ENCODE measurements around the gene TRIP12.

Gene TRIP12

DNA sequence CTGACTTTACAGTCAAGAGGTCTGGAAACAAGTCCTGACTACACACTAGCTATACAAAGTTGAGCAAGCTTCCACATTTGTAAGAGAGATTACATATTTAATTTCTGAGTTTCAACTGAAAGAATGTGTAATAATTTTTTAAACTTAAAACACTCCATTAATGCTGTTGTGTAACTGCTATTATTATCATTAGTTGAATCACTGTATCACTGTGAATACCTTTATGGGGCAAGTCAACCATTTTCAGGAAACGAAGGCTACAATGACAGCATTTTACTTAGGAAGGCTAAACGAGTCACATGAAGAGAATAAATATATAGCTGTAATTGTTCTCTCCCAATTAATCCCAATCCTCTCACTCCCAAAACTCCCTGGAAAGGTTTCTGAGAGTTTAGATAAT, 46.3 kb downstream of the TRIP12 start:
- Mint-ChIP-seq H3K4me1 (peaks cover 15% of the 10 kb centered on the region), H3K4me3 (no peak overlapping the region), H3K27ac (peak overlapping the region; percentile 10), H3K36me3 (peaks cover 17% of the 10 kb centered on the region), H3K27me3 (no peaks in the 10 kb centered on the region), H3K9me3 (no peaks in the 10 kb centered on the region)
- DNase-seq (ENCODE audit: low spot score in 2 of 2) (no peak), ATAC-seq (ENCODE audit: low read depth) (no peak)

DNA sequence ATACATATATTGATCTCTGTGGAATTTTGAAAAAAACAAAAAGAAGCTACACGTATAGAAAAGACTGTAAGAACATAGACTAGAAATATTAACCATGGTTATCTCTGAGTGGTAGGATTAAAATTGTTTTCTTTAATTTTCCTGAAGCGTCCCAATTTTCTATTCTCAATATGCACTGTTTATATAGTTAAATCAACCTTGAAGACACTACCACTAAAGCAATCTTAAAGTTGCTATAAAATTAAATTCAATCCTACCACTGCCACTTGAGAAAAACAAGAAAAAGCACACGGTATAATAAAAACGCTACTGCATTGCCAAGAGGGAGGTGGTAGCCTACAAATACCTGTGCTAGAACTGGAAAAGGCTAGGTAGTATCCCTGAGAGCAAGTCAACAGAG, 47.2 kb downstream of the TRIP12 start:
- no peaks in the 10 kb centered on the region for H3K27me3 Mint-ChIP-seq
- no peaks in the 10 kb centered on the region for H3K9me3 Mint-ChIP-seq
- H3K4me3 Mint-ChIP-seq = no peak overlapping the region
- ATAC-seq (ENCODE audit: low read depth) (no peak), DNase-seq (ENCODE audit: low spot score in 2 of 2) (no peak)
- H3K4me1 Mint-ChIP-seq = peaks cover 23% of the 10 kb centered on the region
- peaks cover 22% of the 10 kb centered on the region for H3K36me3 Mint-ChIP-seq
- H3K27ac Mint-ChIP-seq = peak overlapping the region; percentile 10

DNA sequence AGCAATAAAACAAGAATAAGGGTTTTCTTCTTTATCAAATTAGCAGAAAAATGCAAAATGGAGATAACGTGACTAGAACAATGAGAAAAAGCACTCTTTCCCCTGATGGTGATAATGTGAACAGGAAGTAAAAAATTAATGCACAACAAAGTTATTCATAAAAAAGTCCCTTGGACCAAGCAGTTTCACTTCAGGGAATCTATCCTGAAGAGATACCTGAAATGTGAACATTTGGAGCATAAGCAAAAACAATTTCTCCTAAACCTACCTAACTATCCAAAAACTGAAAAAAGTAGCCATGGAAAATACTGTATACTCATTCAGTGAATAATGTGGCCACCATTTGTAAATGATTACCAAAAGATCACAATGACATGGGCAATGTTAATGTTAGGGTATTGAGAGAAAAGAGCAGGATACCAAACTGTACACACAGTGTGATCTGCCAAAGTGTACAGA, 48.7 kb downstream of the TRIP12 start:
- H3K4me3 Mint-ChIP-seq = no peak overlapping the region

DNA sequence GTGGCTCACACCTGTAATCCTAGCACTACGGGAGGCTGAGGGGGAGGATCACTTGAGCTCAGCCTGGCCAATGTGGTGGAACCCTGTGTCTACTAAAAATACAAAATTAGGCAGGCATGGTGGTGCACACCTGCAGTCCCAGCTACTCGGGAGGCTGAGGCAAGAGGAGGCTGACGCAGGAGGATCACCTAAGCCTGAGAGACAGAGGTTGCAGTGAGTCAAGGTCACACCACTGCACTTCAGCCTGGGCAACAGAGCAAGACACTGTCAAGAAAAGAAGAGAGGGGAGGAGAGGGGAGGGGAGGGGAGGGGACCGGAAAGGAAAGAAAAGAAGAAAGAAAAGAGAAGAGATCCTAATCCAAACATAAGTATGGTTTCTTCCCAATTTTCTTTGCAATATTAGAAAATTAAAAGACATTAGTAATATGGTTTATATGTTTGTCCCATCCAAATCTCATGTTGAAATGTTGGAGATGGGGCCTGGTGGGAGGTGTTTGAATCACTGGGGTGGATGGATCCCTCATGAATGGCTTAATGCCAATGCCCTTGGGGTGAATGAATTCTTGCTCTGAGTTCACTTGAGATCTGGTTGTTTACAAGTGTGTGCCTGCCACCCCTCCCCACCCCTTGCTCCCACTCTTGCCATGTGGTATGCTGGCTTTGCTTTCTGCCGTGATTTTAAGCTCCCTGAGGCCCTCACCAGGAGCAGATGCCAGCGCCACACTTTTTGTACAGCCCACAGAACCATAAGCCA, 50.7 kb downstream of the TRIP12 start:
- Mint-ChIP-seq H3K4me3 (no peak overlapping the region), H3K9me3 (no peaks in the 10 kb centered on the region), H3K4me1 (peaks cover 30% of the 10 kb centered on the region), H3K27ac (no peak overlapping the region), H3K36me3 (peaks cover 25% of the 10 kb centered on the region), H3K27me3 (no peaks in the 10 kb centered on the region)
- DNase-seq (ENCODE audit: low spot score in 2 of 2) (no peak), ATAC-seq (ENCODE audit: low read depth) (no peak)

More for the DNA sequence above, 48.7 kb downstream of the TRIP12 start:
- Mint-ChIP-seq H3K36me3 (peaks cover 25% of the 10 kb centered on the region), H3K4me1 (peaks cover 30% of the 10 kb centered on the region), H3K9me3 (no peaks in the 10 kb centered on the region), H3K27ac (peak overlapping the region; percentile 74), H3K27me3 (no peaks in the 10 kb centered on the region)
- no peak for DNase-seq (ENCODE audit: low spot score in 2 of 2)
- ATAC-seq (ENCODE audit: low read depth) = peak; percentile 48

DNA sequence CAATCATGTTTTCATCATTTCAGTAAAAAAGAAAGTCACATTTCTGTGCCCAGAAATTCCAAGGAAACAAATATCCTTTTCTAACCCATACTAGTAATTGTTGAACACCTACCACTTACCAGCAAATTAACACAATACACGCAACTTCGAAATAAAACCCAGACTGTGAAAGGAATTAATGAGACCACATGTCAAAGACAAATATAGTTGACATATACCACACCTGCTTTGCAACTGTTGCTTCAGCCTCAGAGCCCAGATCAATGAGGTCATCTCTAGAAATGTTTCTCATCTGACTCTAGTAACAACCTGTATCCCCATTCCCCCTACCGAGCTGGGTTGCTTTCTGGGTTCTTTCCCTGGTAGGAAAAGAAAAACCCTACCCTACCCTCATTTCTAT, 52.6 kb downstream of the TRIP12 start:
- peaks cover 31% of the 10 kb centered on the region for H3K4me1 Mint-ChIP-seq
- no peaks in the 10 kb centered on the region for H3K9me3 Mint-ChIP-seq
- ATAC-seq (ENCODE audit: low read depth) (no peak), DNase-seq (ENCODE audit: low spot score in 2 of 2) (no peak)
- peak overlapping the region; percentile 58 for H3K27ac Mint-ChIP-seq
- no peak overlapping the region for H3K4me3 Mint-ChIP-seq
- no peaks in the 10 kb centered on the region for H3K27me3 Mint-ChIP-seq
- peaks cover 22% of the 10 kb centered on the region for H3K36me3 Mint-ChIP-seq

DNA sequence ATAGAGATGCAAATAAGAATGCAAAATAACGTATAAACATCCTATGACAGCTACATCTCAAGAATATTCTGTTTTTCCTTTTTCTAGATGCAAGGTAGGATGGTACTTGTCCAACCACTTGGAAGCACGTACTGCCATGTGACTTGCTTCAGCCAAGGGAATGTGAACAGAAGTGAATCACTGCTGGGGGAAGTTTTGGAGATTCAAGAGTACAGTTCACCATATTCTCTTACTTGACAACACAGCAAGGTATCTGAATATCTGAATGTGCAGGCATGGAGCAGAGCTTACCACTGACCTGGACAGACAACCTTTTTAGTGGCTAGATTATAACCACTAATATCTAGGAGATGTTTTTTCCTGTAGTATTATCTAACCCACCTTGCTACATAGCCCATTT, 53.0 kb downstream of the TRIP12 start:
- ATAC-seq (ENCODE audit: low read depth) (no peak), DNase-seq (ENCODE audit: low spot score in 2 of 2) (no peak)
- no peaks in the 10 kb centered on the region for H3K27me3 Mint-ChIP-seq
- H3K4me3 Mint-ChIP-seq = no peak overlapping the region
- H3K36me3 Mint-ChIP-seq = peaks cover 22% of the 10 kb centered on the region
- peak overlapping the region; percentile 17 for H3K27ac Mint-ChIP-seq
- H3K4me1 Mint-ChIP-seq = peaks cover 30% of the 10 kb centered on the region
- H3K9me3 Mint-ChIP-seq = no peaks in the 10 kb centered on the region

DNA sequence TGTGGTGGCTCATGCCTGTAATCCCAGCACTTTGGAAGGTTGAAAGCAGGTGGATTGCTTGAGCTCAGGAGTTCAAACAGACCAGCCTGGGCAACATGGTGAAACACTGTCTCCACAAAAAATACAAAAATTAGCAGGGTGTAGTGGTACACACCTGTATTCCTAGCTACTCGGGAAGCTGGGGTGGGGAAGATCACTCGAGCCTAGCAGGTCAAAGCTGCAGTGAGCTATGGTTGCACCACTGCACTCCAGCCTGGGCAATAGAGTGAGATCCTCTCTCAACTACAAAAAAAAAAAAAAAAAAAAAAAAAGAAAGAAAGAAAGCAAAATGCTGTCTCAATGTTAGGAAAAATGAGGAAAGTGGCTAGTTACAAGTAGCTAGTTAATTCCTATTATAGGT, 56.8 kb downstream of the TRIP12 start:
- DNase-seq (ENCODE audit: low spot score in 2 of 2) (no peak), ATAC-seq (ENCODE audit: low read depth) (no peak)
- H3K27me3 Mint-ChIP-seq = no peaks in the 10 kb centered on the region
- peaks cover 14% of the 10 kb centered on the region for H3K4me1 Mint-ChIP-seq
- peaks cover 10% of the 10 kb centered on the region for H3K36me3 Mint-ChIP-seq
- H3K9me3 Mint-ChIP-seq = no peaks in the 10 kb centered on the region
- H3K4me3 Mint-ChIP-seq = no peak overlapping the region
- peak overlapping the region; percentile 58 for H3K27ac Mint-ChIP-seq

DNA sequence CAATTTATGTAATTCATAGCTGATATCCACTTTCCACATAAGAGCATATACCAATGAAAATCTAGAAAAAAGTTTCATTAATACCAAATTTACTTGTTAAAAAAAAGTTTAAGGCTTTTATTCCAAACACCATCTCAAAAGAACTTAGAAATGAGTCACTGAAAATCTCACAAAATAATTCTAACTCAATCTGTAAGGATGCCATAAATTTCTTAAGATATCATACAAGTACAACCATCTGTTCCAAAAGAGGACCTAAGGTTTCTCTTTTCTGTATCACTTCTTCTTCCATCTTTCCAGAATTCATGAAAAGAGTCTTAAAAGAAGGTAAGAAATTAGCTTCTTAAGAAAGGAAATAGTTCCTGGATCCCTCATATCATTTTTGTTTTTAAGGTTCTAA, 60.4 kb downstream of the TRIP12 start:
- ATAC-seq (ENCODE audit: low read depth) (no peak), DNase-seq (ENCODE audit: low spot score in 2 of 2) (no peak)
- Mint-ChIP-seq H3K4me3 (no peak overlapping the region), H3K27me3 (no peaks in the 10 kb centered on the region), H3K36me3 (peaks cover 11% of the 10 kb centered on the region), H3K9me3 (no peaks in the 10 kb centered on the region), H3K27ac (peak overlapping the region; percentile 20), H3K4me1 (peaks cover 10% of the 10 kb centered on the region)

DNA sequence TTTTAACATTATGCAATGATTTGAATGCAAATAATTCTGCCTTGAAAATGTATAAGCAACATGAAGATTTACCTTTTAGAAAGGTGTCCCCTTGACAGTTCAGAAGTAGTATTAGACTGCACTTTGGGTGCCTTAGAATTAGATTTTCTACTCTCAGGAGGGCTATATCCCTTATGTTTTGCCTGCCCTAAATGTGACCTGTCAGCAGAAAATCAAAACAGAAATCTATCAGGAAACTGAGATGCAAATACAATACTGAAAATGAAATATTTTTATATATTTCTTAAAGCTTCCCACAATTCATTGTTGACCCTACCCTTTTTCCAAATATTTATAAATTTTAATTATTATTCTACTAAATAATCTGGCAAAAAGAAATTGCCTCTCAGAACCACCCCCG, 61.5 kb downstream of the TRIP12 start:
- no peaks in the 10 kb centered on the region for H3K27me3 Mint-ChIP-seq
- no peak overlapping the region for H3K4me3 Mint-ChIP-seq
- peaks cover 13% of the 10 kb centered on the region for H3K36me3 Mint-ChIP-seq
- peaks cover 11% of the 10 kb centered on the region for H3K4me1 Mint-ChIP-seq
- no peak for DNase-seq (ENCODE audit: low spot score in 2 of 2)
- no peak for ATAC-seq (ENCODE audit: low read depth)
- no peaks in the 10 kb centered on the region for H3K9me3 Mint-ChIP-seq
- no peak overlapping the region for H3K27ac Mint-ChIP-seq

DNA sequence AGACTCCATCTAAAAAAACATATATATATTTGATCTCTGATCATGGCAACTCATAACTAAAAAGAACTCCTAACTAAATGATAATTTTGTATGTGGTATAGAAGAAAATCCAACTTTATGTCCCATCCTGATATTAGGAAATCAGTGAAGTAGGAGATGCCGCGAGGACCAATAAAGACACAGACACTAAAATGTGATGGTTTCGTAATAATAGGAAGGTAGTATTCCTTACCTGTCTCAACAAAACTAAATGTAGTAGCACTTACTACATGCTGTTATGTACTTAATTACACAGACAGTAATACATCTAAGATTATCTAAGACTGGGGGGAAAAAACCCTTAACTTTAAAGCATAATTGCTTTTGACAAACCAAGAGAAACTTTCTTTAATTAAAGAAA, 63.5 kb downstream of the TRIP12 start:
- peaks cover 20% of the 10 kb centered on the region for H3K36me3 Mint-ChIP-seq
- H3K27ac Mint-ChIP-seq = peak overlapping the region; percentile 52
- no peak for DNase-seq (ENCODE audit: low spot score in 2 of 2)

DNA sequence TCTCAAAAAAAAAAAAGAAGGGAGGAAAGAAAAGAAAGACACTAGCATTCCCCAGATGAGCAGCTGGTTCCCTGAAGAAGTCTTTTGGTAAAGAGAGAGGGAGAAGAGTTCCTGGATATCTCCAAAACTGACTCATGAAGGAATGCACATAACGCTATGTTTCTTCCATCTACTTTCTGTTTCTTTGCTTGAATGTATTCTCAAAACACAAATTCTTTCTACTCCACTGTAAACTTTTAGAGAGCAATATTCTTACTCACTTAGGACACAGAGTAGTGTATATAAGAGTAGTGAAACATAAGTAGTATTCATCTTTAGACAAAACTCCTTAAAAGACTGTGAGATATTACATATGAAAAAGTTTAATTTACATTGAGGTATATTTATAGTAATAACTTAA, 64.2 kb downstream of the TRIP12 start:
- Mint-ChIP-seq H3K36me3 (peaks cover 20% of the 10 kb centered on the region), H3K9me3 (no peaks in the 10 kb centered on the region), H3K27ac (peak overlapping the region; percentile 11), H3K27me3 (no peaks in the 10 kb centered on the region), H3K4me3 (no peak overlapping the region), H3K4me1 (peaks cover 10% of the 10 kb centered on the region)
- DNase-seq (ENCODE audit: low spot score in 2 of 2) (no peak), ATAC-seq (ENCODE audit: low read depth) (no peak)

More for the DNA sequence above, 63.5 kb downstream of the TRIP12 start:
- Mint-ChIP-seq H3K9me3 (no peaks in the 10 kb centered on the region), H3K4me3 (no peak overlapping the region), H3K4me1 (peaks cover 7% of the 10 kb centered on the region), H3K27me3 (no peaks in the 10 kb centered on the region)
- no peak for ATAC-seq (ENCODE audit: low read depth)

DNA sequence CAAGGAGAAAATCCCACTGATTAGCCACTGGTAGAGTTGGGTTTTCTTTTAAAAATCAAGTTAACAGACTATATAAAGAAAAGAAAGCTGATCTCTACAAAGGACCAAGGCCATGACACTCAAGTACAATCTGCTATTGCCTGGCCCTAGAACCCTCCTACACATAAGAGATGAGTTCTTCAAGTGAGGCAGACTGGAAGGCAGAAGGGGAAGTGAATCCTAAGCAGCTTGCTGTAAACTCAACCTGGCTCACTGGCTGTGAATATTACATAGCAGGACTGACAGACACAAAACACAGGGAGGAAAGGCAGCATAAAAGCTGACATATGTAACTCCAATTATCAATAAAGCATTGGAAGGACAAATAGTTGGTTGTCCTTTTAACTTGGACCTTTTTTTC, 65.4 kb downstream of the TRIP12 start:
- Mint-ChIP-seq H3K9me3 (no peaks in the 10 kb centered on the region), H3K27me3 (no peaks in the 10 kb centered on the region)

DNA sequence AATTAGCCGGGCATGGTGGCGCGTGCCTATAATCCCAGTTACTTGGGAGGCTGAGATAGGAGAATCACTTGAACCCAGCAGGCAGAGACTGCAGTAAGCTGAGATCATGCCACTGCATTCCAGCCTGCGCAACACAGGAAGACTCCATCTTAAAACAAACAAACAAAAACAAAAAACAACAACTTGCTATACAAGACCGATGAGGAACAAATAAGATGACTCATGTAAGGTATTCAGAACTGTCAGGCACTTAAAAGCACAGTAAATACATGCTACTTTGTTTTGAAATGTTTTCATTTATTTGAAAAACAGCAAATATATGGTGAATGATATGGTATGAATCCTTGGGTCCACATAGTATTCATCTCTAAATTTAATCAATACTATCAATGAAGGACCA, 66.7 kb downstream of the TRIP12 start:
- H3K27ac Mint-ChIP-seq = no peak overlapping the region
- H3K4me1 Mint-ChIP-seq = peaks cover 15% of the 10 kb centered on the region
- no peak overlapping the region for H3K4me3 Mint-ChIP-seq
- no peaks in the 10 kb centered on the region for H3K27me3 Mint-ChIP-seq
- ATAC-seq (ENCODE audit: low read depth) = no peak
- DNase-seq (ENCODE audit: low spot score in 2 of 2) = no peak
- H3K36me3 Mint-ChIP-seq = peaks cover 25% of the 10 kb centered on the region
- no peaks in the 10 kb centered on the region for H3K9me3 Mint-ChIP-seq

More for the DNA sequence above, 65.4 kb downstream of the TRIP12 start:
- Mint-ChIP-seq H3K27ac (no peak overlapping the region), H3K4me3 (no peak overlapping the region), H3K4me1 (peaks cover 15% of the 10 kb centered on the region), H3K36me3 (peaks cover 25% of the 10 kb centered on the region)
- ATAC-seq (ENCODE audit: low read depth) = peak; percentile 98
- DNase-seq (ENCODE audit: low spot score in 2 of 2) = peak in 1 of 2 donors; percentile 10

DNA sequence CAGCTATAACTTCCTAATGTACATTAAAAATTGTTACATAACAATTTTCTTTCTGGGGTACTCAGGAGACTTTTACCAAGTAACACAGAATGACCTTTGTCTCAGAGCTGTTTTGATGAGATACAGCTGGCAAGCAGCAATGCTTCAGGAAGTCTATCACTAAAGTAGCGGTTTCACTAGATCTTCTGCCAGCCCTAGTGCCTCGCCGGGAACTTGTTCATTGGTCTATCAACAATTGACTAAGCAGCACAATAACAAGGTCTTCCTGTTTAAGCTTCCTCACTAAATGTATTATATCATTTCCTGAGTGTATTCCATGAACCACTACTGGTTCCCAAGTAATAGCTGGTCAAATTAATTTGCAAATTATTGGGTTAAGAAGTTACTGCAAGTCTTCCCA, 69.2 kb downstream of the TRIP12 start:
- no peak for DNase-seq (ENCODE audit: low spot score in 2 of 2)
- ATAC-seq (ENCODE audit: low read depth) = peak; percentile 45
- Mint-ChIP-seq H3K4me1 (peaks cover 26% of the 10 kb centered on the region), H3K9me3 (no peaks in the 10 kb centered on the region), H3K27me3 (no peaks in the 10 kb centered on the region), H3K4me3 (no peak overlapping the region), H3K36me3 (peaks cover 23% of the 10 kb centered on the region), H3K27ac (no peak overlapping the region)

DNA sequence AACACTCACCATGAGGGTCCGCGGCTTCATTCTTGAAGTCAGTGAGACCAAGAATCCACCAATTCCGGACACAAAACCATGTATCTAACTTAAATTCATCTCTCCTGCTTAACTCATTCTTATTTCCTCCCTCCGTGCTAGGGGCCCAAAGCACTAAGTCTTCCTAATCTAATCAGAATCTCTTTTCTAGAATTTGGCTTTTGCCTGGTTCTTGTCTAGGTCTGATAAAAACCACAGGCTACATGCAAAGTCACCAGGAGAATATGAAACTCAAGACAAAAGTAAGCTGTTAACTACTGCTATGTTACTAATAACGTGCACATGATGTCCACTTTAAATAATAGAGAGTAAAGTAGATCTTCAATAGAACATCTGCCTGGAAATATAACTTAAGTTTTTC, 69.9 kb downstream of the TRIP12 start:
- Mint-ChIP-seq H3K9me3 (no peaks in the 10 kb centered on the region), H3K27ac (peak overlapping the region; percentile 24), H3K4me3 (no peak overlapping the region), H3K36me3 (peaks cover 23% of the 10 kb centered on the region), H3K27me3 (no peaks in the 10 kb centered on the region), H3K4me1 (peaks cover 27% of the 10 kb centered on the region)
- ATAC-seq (ENCODE audit: low read depth) (no peak), DNase-seq (ENCODE audit: low spot score in 2 of 2) (no peak)

All from memory B cell (primary cell).